VCaP (cell line): ENCODE measurements around the gene C22orf15.

Source experiments
- H3K27ac ChIP-seq: fragments of 450-650 bp; 2 replicates; pipeline ENCODE4 v1.5.1; 2017
- TF ChIP-seq, protein P1 (sequence below): fragments of 450-650 bp; conservative IDR thresholded peaks from 2 replicates; pipeline ENCODE4 v1.5.1; 2017; ENCODE audit warnings: mild to moderate bottlenecking, moderate library complexity

The C22orf15 gene

DNA sequence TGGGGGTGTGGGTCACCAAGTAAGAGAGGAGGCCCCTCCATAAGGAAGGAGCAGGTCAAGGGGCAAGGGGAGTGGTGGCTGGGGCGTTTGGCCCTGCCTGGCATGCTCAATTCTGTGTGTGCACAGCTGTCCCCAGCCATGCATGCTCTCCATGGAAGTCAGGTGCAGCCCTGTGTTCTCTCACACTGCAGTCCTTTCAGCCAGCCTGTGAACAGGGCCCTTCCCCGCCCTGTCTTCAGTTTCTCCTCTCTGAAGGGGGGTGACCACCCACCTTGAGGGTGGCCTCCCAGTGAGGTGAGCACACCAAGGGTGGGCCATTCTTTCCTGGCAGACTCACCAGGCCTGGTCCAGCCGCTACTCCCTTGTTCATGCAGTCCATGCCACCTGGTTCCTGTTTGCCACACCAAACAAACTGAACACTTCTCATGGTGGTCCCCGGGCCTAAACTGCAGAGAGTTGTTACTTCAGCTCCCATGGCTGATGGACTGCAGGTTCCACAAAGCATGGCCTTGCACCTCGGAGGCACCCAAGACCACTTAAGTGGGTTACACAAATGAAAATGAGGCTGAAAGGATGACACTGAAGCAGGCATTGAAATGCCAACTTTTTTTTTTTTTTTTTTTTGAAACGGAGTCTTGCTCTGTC lies 6.7 kb downstream of the C22orf15 start:
- TF ChIP-seq, protein P1, sequence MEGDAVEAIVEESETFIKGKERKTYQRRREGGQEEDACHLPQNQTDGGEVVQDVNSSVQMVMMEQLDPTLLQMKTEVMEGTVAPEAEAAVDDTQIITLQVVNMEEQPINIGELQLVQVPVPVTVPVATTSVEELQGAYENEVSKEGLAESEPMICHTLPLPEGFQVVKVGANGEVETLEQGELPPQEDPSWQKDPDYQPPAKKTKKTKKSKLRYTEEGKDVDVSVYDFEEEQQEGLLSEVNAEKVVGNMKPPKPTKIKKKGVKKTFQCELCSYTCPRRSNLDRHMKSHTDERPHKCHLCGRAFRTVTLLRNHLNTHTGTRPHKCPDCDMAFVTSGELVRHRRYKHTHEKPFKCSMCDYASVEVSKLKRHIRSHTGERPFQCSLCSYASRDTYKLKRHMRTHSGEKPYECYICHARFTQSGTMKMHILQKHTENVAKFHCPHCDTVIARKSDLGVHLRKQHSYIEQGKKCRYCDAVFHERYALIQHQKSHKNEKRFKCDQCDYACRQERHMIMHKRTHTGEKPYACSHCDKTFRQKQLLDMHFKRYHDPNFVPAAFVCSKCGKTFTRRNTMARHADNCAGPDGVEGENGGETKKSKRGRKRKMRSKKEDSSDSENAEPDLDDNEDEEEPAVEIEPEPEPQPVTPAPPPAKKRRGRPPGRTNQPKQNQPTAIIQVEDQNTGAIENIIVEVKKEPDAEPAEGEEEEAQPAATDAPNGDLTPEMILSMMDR = no peak

DNA sequence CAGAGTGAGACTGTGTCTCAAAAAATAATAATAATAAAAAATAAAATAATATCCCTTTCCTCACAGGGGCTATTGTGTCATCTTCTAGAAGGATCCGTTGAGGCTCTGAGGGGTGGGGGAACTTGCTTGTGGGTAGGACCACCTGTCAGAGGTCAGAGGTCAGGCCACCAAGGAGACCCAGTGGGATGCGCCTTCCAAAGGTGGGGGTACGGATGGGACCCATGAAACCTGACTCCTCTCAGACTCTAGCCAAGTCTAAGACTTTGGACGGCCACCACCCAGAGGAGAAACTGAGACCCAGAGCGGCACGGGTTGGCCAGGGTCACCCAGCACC lies 9.5 kb downstream of the C22orf15 start:
- TF ChIP-seq, protein P1 = no peak
- H3K27ac ChIP-seq = peak overlapping the region; percentile 61; the same call in 1 of the 2 replicates

More for the DNA sequence above, 6.7 kb downstream of the C22orf15 start:
- no peak overlapping the region for H3K27ac ChIP-seq

DNA sequence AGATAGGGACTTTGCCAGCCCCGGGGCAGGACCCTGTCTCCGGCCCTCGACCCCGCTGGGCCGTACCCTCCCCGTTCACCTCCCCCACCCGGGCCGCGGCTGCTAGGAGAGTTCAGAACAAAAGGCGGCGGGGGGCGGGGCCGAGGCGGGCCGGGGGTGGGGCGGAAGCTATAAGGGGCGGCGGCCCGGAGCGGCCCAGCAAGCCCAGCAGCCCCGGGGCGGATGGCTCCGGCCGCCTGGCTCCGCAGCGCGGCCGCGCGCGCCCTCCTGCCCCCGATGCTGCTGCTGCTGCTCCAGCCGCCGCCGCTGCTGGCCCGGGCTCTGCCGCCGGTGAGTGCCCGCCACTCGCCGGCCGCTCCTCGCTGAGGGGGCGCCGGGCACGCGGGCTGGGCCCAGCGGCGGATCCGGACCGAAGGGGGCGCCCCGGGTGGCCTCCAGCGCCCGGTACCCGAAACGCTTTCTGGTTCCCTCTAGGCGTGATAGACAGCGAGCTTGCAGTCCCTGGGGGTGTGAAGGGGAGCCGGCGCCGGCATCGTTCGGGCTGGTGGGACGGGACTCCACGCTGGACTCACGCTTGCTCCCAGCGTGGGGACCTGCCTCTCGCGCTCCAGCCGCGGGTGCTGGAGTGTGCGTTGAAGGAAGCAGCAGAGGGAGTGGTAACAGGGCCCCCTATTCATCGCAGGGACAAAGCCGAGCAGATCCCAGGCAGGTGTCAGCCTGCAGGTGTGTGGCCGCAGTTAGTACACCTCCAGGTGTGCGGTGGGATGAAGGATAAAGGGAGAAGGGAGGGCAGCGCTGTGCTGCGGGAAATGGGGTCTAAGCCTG lies 10.1 kb downstream of the C22orf15 start, which contains the start of gene MMP11:
TSS of gene MMP11 (plus strand) at position 201 of the 825 bp plus-strand sequence. CDS start at position 223, 22 bp downstream.
- TF ChIP-seq, protein P1 = no peak; the same call in 1 of the 2 replicates
- peak within 1 kb of the TSS; percentile 61; the same call in 1 of the 2 replicates for H3K27ac ChIP-seq

DNA sequence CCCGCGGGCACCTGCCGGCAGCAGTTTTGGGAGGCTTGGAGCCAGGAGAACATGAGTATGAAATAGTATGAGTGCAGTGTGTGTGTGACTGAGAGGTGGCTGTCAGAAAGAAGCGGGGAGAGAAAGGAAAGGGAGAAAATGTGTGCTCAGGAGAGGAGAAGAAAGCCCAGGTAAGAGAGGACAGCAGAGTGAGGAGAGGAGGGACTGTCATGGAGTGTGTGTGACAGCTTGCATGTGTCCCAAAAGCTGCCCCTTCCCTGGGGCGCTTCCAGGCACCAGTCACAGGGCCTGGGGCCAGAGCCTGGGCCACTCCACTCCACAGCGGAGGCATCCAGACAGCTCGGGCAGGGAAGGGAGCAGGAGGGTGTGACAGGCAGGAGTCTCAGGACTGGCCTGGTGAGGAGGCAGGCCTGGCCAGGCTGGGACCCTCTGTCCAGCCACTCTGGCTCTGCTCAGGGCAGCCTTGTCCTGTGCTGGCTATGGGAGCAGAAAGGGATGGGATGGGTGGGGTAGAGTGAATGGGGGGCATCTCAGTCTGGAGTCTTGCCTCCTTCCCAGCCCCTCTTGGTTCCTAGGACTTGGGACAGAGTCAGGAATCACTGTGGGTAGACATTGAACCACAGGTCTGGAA lies 10.8 kb downstream of the C22orf15 start:
- TF ChIP-seq, protein P1 = no peak
- H3K27ac ChIP-seq = peak overlapping the region; percentile 61; the same call in 1 of the 2 replicates

DNA sequence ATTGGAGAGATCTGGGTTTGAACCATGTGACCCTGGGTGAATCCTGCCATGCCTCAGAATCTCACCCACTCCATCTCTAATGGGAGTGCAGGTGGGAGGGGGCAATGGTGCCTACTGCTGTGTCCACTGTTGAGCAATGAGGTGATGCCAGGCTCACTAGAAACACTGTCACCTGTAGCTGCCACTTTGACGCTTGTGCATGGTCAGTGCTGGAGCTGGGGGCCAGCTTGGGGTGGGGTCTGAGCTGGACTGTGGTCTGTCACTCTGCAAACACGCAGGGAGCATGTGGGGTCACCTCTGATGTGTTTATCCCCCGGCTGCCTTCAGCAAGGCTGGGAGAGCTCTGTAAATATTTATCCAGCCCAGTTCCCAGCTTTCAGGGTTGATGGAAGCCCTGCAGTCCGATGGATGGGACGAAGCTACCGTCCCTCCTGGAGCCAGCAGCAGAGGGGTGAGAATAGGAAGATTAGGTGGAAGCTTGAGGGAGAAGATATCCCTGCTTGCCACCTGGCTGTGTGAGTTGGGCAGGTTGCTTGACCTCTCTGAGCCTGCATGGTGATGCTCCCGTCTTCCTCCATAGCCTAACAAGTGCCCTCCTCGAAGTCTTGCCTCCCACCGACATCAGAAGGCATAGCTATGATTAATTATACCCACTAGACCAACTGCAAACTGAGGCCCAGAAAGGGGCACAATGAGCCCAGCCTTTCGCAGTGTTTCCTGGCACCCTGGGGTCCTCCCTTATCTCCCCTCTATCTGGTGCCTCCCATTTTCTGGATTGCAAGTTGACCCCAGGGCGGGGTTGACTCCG lies 11.5 kb downstream of the C22orf15 start:
- H3K27ac ChIP-seq = no peak overlapping the region
- TF ChIP-seq, protein P1 = no peak

DNA sequence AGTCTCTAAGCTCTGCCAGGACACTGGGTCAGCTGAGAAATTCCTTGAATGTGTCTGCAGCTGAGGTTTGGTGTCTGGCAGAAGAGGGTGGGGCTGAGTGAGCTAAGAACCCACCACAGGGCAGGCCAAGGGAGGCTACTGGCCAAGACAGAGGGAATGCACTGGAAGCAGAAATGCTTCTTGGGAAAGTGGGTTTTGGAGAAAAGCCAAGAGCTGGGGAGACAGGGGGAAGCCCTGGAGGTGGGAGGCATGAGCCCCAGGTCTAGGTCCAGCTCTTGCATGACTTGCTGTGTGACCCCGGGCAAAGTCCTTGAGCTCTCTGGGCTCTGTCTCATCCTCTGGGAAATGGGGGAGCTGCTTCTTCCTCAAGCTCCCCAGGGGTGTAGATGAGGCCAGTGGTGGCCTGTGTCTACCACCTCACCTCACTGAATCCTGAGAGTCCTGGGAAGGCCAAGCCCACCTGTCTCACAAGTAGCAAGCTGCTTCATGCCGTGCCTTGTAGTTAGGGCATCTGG lies 12.2 kb downstream of the C22orf15 start:
- TF ChIP-seq, protein P1 = no peak
- no peak overlapping the region for H3K27ac ChIP-seq
